H1 (cell line): Measurements from ENCODE around the gene FXR1. TPM values are rescaled to one million over a fixed set of nuclear protein-coding genes. Genes with fewer than 3 reads are reported as not detected.

ENCODE experiments used
- ATF3 ChIP-seq: IDR thresholded peaks from 2 replicates; pipeline ENCODE4 v1.6.1; 2011; ENCODE audit warnings: low read depth, mild to moderate bottlenecking, low read length; ENCODE audit not compliant: insufficient read depth
- BCL11A ChIP-seq, 2 experiments: IDR thresholded peaks; one replicate each; pipeline ENCODE4 v1.6.1; 2011; ENCODE audit warnings: low read depth in 2 of 2, low read length in 2 of 2, mild to moderate bottlenecking in 2 of 2
- BRCA1 ChIP-seq: IDR thresholded peaks from 2 replicates; pipeline ENCODE4 v1.6.1; 2012; ENCODE audit warnings: low read depth, low read length, improper control_type of control experiment
- CHD7 ChIP-seq: fragments of 300-600 bp; sonication (generic); IDR thresholded peaks from 2 replicates; pipeline ENCODE4 v1.7.1; 2012; ENCODE audit warnings: low read length, moderate library complexity, mild to moderate bottlenecking, inconsistent platforms; ENCODE audit not compliant: insufficient replicate concordance
- FOSL1 ChIP-seq: IDR thresholded peaks from 2 replicates; pipeline ENCODE4 v1.6.1; 2011; ENCODE audit warnings: mild to moderate bottlenecking, low read depth, low read length, moderate library complexity; ENCODE audit not compliant: insufficient read depth
- HDAC2 ChIP-seq, 2 experiments: fragments of 300-600 bp in 1 of 2; sonication (generic) in 1 of 2; IDR thresholded peaks; 2 replicates each; pipeline ENCODE4 v1.6.1; 2011 to 2012; ENCODE audit warnings: low read depth in 2 of 2, low read length in 2 of 2, mild to moderate bottlenecking in 2 of 2, moderate library complexity in 2 of 2, borderline replicate concordance in 1 of 2, inconsistent platforms in 1 of 2
- KDM1A ChIP-seq: fragments of 200-600, 300-600 bp; sonication (generic); IDR thresholded peaks from 2 replicates; pipeline ENCODE4 v1.7.1; 2016; ENCODE audit warnings: mild to moderate bottlenecking, low read length, borderline replicate concordance
- RXRA ChIP-seq: IDR thresholded peaks from 2 replicates; pipeline ENCODE4 v1.6.1; 2011; ENCODE audit warnings: low read depth, mild to moderate bottlenecking, low read length, moderate library complexity; ENCODE audit not compliant: insufficient read depth
- SP2 ChIP-seq: IDR thresholded peaks from 2 replicates; pipeline ENCODE4 v1.6.1; 2012; ENCODE audit warnings: mild to moderate bottlenecking, low read length, inconsistent platforms
- TAF1 ChIP-seq: IDR thresholded peaks from 2 replicates; pipeline ENCODE4 v1.6.1; 2011; ENCODE audit warnings: mild to moderate bottlenecking, low read depth, low read length
- TBP ChIP-seq: IDR thresholded peaks from 2 replicates; pipeline ENCODE4 v1.6.1; 2011; ENCODE audit warnings: low read depth, low read length, improper control_type of control experiment
- polyA plus RNA-seq, 7 experiments: library from polyadenylated mRNA; depleted of rRNA in 3 of 7; stranded (reverse) in 5 of 7; unstranded in 2 of 7; fragments of >200 nt in 5 of 7; fragments of 200-250 nt in 2 of 7; gene quantifications; 1 replicate in 5 of 7; 2 replicates in 1 of 7; 4 replicates in 1 of 7; pipeline versions ENCODE4 v1.2.1 to v1.2.3, GENCODE V29; 2011 to 2013; ENCODE audit warnings: missing spikeins in 2 of 7, mixed read lengths in 2 of 7
- total RNA-seq: library from RNA; stranded (reverse); fragmentation: NEBNext Ultra II Directional; extraction: Animal tissue kit (Norgen Biotek cat#: 25700); gene quantifications from 2 replicates; pipeline ENCODE4 v1.2.1, GENCODE V29; 2021

FXR1 gene
- total and polyA plus RNA-seq, 2 of the 8 experiments (the other 6 are each of a cell fraction or from before 2014, with no cell fraction given) = 108 to 283 TPM

DNA sequence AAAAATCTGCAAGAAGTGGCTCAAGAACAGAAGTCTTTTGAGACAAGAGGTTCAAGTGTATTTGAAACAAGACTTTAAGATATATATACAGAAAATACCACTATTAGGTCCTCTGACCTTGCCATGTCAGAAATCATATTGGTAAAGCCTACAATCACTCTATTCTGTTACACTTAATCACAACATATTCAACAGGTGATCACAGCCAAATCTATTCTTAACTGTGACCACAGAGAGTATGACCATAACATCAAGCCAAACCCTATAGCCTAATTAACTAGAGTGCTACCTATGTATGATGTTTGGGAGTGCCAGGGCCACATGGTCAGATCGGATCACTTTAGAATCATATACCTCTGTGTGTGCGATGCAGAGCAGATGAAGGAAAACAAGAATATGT is 74.9 kb downstream of the FXR1 start (continued):
- no peak for TF ChIP-seq CHD7
- TF ChIP-seq SP2 = no peak
- no peak for TF ChIP-seq TAF1
- no peak for TF ChIP-seq TBP
- no peak for TF ChIP-seq KDM1A
- TF ChIP-seq BRCA1 = no peak
- TF ChIP-seq ATF3 = no peak
- TF ChIP-seq RXRA = no peak
- no peak for TF ChIP-seq FOSL1
- TF ChIP-seq HDAC2 (IDR thresholded peaks at IDR 0.05; ENCODE audit: borderline replicate concordance in 1 of 2, low read depth in 2 of 2, low read length in 2 of 2) = no peak
- TF ChIP-seq BCL11A (IDR thresholded peaks at IDR 0.05; ENCODE audit: low read depth in 2 of 2, low read length in 2 of 2) = no peak
